ENCODE results near the gene OOSP1. TPM values are rescaled to one million over a fixed set of nuclear protein-coding genes. Genes with fewer than 3 reads are reported as not detected.
A peak's percentile ranks its signal among the peaks of the same experiment; 100 is the strongest.
"Not testable (repeated sequence)": the region's sequence is repeated elsewhere in the genome, so short reads cannot be mapped to it uniquely, and the experiment has no call there.

Gene OOSP1
- total RNA-seq (2014; rRNA removed; shearing (Covaris generic)) = 0.22 TPM in 1 of 2 replicates, not detected in the other

- Histone ChIP-seq H3K36me3 (replicated peaks; ENCODE audit: control insufficient read depth, insufficient read depth, low read length) (no peaks in the 10 kb centered on the region), H3K27me3 (ENCODE audit: control insufficient read depth, insufficient read depth, low read length) (no peaks in the 10 kb centered on the region), H3K4me3 (ENCODE audit: insufficient read depth, low read depth, low read length) (no peak within 1 kb of the TSS)
- DNase-seq = no peak
Observed at GRCh38 chr11:59938132-59938531, at the start of gene OOSP1. OOSP1 (plus strand) TSS chr11:59938432; CDS start chr11:59938455, 23 bp downstream.

GRCh38 chr11:59891781-59892181 lies 46.5 kb upstream of the OOSP1 start:
- Histone ChIP-seq H3K27me3 (ENCODE audit: control insufficient read depth, insufficient read depth, low read length) (no peaks in the 10 kb centered on the region), H3K4me3 (ENCODE audit: insufficient read depth, low read depth, low read length) (no peak overlapping the region), H3K36me3 (replicated peaks; ENCODE audit: control insufficient read depth, insufficient read depth, low read length) (no peaks in the 10 kb centered on the region)
- peak; percentile 39 for DNase-seq

GRCh38 chr11:59894616-59895015 lies 43.6 kb upstream of the OOSP1 start:
- H3K27me3 ChIP-seq (ENCODE audit: control insufficient read depth, insufficient read depth, low read length) = no peaks in the 10 kb centered on the region
- no peaks in the 10 kb centered on the region for H3K36me3 ChIP-seq (replicated peaks; ENCODE audit: control insufficient read depth, insufficient read depth, low read length)
- no peak overlapping the region for H3K4me3 ChIP-seq (ENCODE audit: insufficient read depth, low read depth, low read length)
- DNase-seq = no peak

GRCh38 chr11:59898046-59898445 lies 40.2 kb upstream of the OOSP1 start:
- Histone ChIP-seq H3K27me3 (ENCODE audit: control insufficient read depth, insufficient read depth, low read length) (no peaks in the 10 kb centered on the region), H3K36me3 (replicated peaks; ENCODE audit: control insufficient read depth, insufficient read depth, low read length) (no peaks in the 10 kb centered on the region), H3K4me3 (ENCODE audit: insufficient read depth, low read depth, low read length) (no peak overlapping the region)
- DNase-seq = no peak

- no peaks in the 10 kb centered on the region for H3K27me3 ChIP-seq (ENCODE audit: control insufficient read depth, insufficient read depth, low read length)
- no peaks in the 10 kb centered on the region for H3K36me3 ChIP-seq (replicated peaks; ENCODE audit: control insufficient read depth, insufficient read depth, low read length)
- DNase-seq = no peak
- H3K4me3 ChIP-seq (ENCODE audit: insufficient read depth, low read depth, low read length) = no peak overlapping the region
Observed at GRCh38 chr11:59898650-59899049, 39.6 kb upstream of the OOSP1 start.

GRCh38 chr11:59899532-59899931 lies 38.7 kb upstream of the OOSP1 start:
- H3K36me3 ChIP-seq (replicated peaks; ENCODE audit: control insufficient read depth, insufficient read depth, low read length) = no peaks in the 10 kb centered on the region
- no peaks in the 10 kb centered on the region for H3K27me3 ChIP-seq (ENCODE audit: control insufficient read depth, insufficient read depth, low read length)
- no peak for DNase-seq
- no peak overlapping the region for H3K4me3 ChIP-seq (ENCODE audit: insufficient read depth, low read depth, low read length)

- Histone ChIP-seq H3K4me3 (ENCODE audit: insufficient read depth, low read depth, low read length) (no peak overlapping the region), H3K36me3 (replicated peaks; ENCODE audit: control insufficient read depth, insufficient read depth, low read length) (no peaks in the 10 kb centered on the region), H3K27me3 (ENCODE audit: control insufficient read depth, insufficient read depth, low read length) (no peaks in the 10 kb centered on the region)
- no peak for DNase-seq
Observed at GRCh38 chr11:59900366-59901126, 37.7 kb upstream of the OOSP1 start.

GRCh38 chr11:59901306-59901705 lies 36.9 kb upstream of the OOSP1 start:
- Histone ChIP-seq H3K36me3 (replicated peaks; ENCODE audit: control insufficient read depth, insufficient read depth, low read length) (no peaks in the 10 kb centered on the region), H3K27me3 (ENCODE audit: control insufficient read depth, insufficient read depth, low read length) (no peaks in the 10 kb centered on the region), H3K4me3 (ENCODE audit: insufficient read depth, low read depth, low read length) (no peak overlapping the region)
- DNase-seq = no peak

GRCh38 chr11:59903569-59903968 lies 34.7 kb upstream of the OOSP1 start:
- DNase-seq; H3K36me3 ChIP-seq (replicated peaks; ENCODE audit: control insufficient read depth, insufficient read depth, low read length); H3K4me3 ChIP-seq (ENCODE audit: insufficient read depth, low read depth, low read length); H3K27me3 ChIP-seq (ENCODE audit: control insufficient read depth, insufficient read depth, low read length): not testable (repeated sequence)

- no peak for DNase-seq
- no peaks in the 10 kb centered on the region for H3K36me3 ChIP-seq (replicated peaks; ENCODE audit: control insufficient read depth, insufficient read depth, low read length)
Observed at GRCh38 chr11:59918480-59918879, 19.8 kb upstream of the OOSP1 start.

GRCh38 chr11:59918987-59919589 lies 19.1 kb upstream of the OOSP1 start:
- DNase-seq = peak; percentile 42
- no peaks in the 10 kb centered on the region for H3K36me3 ChIP-seq (replicated peaks; ENCODE audit: control insufficient read depth, insufficient read depth, low read length)
- H3K4me3 ChIP-seq (ENCODE audit: insufficient read depth, low read depth, low read length) = no peak overlapping the region
- no peaks in the 10 kb centered on the region for H3K27me3 ChIP-seq (ENCODE audit: control insufficient read depth, insufficient read depth, low read length)

More at GRCh38 chr11:59918480-59918879, 19.8 kb upstream of the OOSP1 start:
- H3K4me3 ChIP-seq (ENCODE audit: insufficient read depth, low read depth, low read length) = no peak overlapping the region
- no peaks in the 10 kb centered on the region for H3K27me3 ChIP-seq (ENCODE audit: control insufficient read depth, insufficient read depth, low read length)

- no peak overlapping the region for H3K4me3 ChIP-seq (ENCODE audit: insufficient read depth, low read depth, low read length)
- DNase-seq = no peak
- no peaks in the 10 kb centered on the region for H3K36me3 ChIP-seq (replicated peaks; ENCODE audit: control insufficient read depth, insufficient read depth, low read length)
- H3K27me3 ChIP-seq (ENCODE audit: control insufficient read depth, insufficient read depth, low read length) = no peaks in the 10 kb centered on the region
Observed at GRCh38 chr11:59923813-59924212, 14.4 kb upstream of the OOSP1 start.

- H3K36me3 ChIP-seq (replicated peaks; ENCODE audit: control insufficient read depth, insufficient read depth, low read length) = no peaks in the 10 kb centered on the region
- DNase-seq = no peak
- H3K4me3 ChIP-seq (ENCODE audit: insufficient read depth, low read depth, low read length) = no peak overlapping the region
- H3K27me3 ChIP-seq (ENCODE audit: control insufficient read depth, insufficient read depth, low read length) = no peaks in the 10 kb centered on the region
Observed at GRCh38 chr11:59931688-59932087, 6.5 kb upstream of the OOSP1 start.

- no peaks in the 10 kb centered on the region for H3K36me3 ChIP-seq (replicated peaks; ENCODE audit: control insufficient read depth, insufficient read depth, low read length)
- H3K4me3 ChIP-seq (ENCODE audit: insufficient read depth, low read depth, low read length) = no peak overlapping the region
- H3K27me3 ChIP-seq (ENCODE audit: control insufficient read depth, insufficient read depth, low read length) = no peaks in the 10 kb centered on the region
- no peak for DNase-seq
Observed at GRCh38 chr11:59938718-59939117, 486 bp downstream of the OOSP1 start.

GRCh38 chr11:59939482-59939881 lies 1.2 kb downstream of the OOSP1 start:
- no peaks in the 10 kb centered on the region for H3K36me3 ChIP-seq (replicated peaks; ENCODE audit: control insufficient read depth, insufficient read depth, low read length)
- DNase-seq = no peak
- no peaks in the 10 kb centered on the region for H3K27me3 ChIP-seq (ENCODE audit: control insufficient read depth, insufficient read depth, low read length)
- no peak overlapping the region for H3K4me3 ChIP-seq (ENCODE audit: insufficient read depth, low read depth, low read length)
